ENCODE data around the gene ARID1B.
A peak's percentile ranks its signal among the peaks of the same experiment; 100 is the strongest.

DNA sequence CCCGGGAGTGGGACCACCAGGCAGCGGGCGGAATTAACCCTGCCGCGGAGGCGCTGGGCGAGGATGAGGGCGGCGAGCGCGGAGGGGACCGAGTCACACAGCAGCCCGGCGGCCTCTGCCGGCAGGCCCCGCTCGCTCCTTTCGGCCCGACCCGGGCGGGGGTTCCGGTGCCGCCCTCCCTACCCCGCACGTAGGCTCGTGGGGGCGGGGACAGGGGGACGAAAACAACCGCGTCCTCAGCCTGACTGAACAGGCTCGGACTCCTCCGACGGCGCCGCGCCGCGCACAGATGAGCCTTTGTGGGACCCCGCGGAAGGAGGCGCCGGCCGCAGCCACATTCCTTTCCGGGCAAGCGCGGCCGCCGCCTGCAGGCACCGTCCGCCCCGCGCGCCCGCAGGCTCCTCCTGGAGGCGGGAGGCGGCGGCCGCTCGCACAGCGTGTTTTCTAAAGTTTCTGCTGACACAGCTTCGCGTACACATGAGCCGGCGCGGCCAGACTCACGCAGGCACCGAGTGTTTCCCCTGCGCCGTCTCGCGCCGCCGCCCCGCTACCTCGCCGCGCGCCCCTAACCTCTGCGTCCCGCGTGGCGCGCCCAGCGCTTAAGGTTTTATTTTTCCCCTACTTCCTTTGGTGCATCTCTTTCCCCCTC lies 244.3 kb downstream of the ARID1B start:
- TF ChIP-seq SIN3A (IDR thresholded peaks at IDR 0.05; ENCODE audit: borderline replicate concordance, insufficient read depth, low read length) (no peak), POLR2AphosphoS5 (IDR thresholded peaks at IDR 0.05; ENCODE audit: low read depth, low read length) (peak; percentile 86)
